GM21528 (cell line): ENCODE results near the gene PGAP6.
"Not testable (repeated sequence)": the region's sequence is repeated elsewhere in the genome, so short reads cannot be mapped to it uniquely, and the experiment has no call there.

Source experiments
- ATAC-seq: cut with Tn5 transposase; IDR thresholded peaks from one replicate; pipeline ENCODE4 v1.9.1; 2021; ENCODE audit warnings: mild to moderate bottlenecking, moderate library complexity; ENCODE audit not compliant: unreplicated experiment, low FRiP score

PGAP6 gene, protein sequence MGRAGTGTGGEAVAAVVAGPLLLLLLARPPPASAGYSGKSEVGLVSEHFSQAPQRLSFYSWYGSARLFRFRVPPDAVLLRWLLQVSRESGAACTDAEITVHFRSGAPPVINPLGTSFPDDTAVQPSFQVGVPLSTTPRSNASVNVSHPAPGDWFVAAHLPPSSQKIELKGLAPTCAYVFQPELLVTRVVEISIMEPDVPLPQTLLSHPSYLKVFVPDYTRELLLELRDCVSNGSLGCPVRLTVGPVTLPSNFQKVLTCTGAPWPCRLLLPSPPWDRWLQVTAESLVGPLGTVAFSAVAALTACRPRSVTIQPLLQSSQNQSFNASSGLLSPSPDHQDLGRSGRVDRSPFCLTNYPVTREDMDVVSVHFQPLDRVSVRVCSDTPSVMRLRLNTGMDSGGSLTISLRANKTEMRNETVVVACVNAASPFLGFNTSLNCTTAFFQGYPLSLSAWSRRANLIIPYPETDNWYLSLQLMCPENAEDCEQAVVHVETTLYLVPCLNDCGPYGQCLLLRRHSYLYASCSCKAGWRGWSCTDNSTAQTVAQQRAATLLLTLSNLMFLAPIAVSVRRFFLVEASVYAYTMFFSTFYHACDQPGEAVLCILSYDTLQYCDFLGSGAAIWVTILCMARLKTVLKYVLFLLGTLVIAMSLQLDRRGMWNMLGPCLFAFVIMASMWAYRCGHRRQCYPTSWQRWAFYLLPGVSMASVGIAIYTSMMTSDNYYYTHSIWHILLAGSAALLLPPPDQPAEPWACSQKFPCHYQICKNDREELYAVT

DNA sequence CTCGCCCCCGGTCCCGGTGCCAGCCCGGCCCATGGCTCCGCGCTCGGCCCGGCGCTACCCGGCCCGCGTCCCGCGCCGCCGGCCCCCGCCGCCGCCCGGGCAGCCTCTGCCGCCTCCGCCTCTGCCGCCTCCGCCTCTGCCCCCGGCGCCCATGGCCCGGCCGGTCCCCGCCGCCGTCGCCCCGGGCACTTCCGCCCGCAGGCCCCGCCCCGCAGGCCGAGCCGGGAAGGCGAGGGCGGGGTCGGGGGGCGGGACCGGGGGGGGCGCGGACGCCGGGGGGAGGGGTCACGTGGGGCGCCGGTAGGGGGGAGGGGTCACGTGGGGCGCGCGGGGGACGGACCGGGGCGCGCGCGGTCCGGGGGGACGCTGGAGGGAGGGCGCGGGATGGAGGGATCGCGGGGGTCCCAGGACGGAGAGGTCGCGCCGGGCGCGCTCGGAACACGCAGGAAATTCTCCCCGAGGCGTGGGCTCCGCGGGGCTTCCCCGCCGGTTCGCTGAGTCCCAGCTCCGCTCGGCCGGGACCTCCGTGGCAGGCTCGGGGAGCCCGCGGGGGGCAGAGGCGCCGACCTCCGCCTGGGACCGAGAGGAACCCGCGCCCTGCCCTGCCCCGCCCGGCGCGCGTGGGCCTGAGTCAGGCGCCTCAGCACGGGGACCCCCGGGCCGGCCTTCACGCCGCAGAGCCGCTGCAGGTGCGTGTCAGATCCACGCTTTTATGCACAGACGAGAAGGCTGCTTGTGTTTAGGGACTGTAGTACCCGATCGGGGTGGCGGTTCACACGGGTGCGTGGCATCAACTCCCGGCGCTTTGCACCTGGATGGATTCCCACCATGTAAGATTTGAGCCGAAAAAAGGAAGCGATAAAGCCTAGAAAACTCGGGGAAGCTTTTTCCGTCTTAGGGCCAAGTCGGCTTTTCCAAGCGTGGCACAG is at the start of gene PGAP6:
Gene PGAP6 (minus strand): TSS at position 190 of the 929 bp plus-strand sequence. CDS start 157 bp downstream, at position 33.
- ATAC-seq, result peak; percentile 50

DNA sequence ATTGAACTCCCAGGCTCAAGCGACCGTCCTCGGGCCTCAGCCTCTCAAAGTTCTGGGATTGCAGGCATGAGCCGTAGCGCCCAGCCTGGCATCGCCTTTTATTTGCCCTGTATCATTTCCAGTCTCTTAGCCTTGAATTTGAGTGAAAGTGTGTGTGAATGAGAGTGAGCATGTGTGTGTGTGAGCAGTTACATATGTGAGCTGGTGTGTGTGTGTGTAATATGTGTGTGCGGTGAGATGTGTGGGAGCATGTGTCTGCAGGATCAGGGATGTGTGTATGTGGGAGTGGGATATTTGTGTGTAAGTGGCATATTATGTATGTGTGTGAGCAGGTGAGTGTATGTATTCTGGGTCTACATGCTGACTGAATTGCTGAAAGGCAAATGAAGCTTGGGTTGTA is 49.1 kb upstream of the PGAP6 start:
- ATAC-seq, result no peak

- ATAC-seq, result no peak
Observed at GRCh38 chr16:427250-427649, 45.5 kb upstream of the PGAP6 start.

DNA sequence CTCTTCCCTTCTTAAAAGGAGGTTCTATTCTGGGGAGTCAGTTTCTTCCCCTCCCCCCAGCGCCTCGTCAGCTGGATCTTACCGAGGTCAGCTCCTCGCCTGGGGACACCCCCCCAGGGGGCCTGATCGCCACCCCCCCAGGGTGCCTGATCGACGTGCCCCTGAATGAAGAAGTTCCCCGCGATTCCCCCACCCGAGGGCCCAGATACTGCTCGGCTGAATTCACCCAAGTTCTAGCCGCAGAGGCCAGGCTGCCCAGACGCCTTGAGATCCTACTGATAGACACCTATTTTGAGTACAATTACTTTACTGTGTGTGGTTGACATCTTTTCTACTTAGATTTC is 45.1 kb upstream of the PGAP6 start:
- no peak for ATAC-seq

DNA sequence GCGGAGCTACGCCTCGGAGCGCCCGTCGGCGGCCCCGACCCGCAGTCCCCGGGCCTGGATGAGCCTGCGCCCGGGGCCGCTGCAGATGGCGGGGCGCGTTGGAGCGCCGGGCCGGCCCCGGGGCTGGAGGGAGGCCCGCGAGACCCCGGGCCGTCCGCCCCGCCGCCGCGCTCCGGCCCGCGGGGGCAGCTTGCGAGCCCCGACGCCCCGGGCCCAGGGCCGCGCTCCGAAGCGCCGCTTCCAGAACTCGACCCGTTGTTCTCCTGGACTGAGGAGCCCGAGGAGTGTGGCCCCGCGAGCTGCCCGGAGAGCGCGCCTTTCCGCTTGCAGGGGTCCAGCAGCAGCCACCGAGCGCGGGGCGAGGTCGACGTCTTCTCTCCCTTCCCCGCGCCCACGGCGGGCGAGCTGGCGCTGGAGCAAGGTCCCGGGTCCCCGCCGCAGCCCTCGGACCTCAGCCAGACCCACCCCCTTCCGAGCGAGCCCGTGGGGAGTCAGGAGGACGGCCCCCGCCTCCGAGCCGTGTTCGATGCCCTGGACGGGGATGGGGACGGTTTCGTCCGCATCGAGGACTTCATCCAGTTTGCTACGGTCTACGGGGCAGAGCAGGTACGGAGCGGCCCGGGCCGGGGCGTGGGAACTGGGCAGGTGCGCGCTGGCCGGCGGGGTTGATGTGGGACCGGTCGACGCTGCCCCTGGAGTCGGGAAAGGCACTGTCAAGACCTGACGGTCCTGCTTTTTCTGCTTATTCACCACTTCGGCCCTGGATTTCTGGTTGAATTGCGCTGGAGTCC is 44.5 kb upstream of the PGAP6 start:
- peak; percentile 9 for ATAC-seq

GRCh38 chr16:425740-426114 is 43.9 kb upstream of the PGAP6 start:
- ATAC-seq, result peak; percentile 45

GRCh38 chr16:425082-425718 is 43.4 kb upstream of the PGAP6 start, which contains the start of gene RAB11FIP3:
Gene RAB11FIP3, plus strand, starts transcription at chr16:425649. Its CDS starts 358 bp downstream, at chr16:426007.
- peak; percentile 86 for ATAC-seq

DNA sequence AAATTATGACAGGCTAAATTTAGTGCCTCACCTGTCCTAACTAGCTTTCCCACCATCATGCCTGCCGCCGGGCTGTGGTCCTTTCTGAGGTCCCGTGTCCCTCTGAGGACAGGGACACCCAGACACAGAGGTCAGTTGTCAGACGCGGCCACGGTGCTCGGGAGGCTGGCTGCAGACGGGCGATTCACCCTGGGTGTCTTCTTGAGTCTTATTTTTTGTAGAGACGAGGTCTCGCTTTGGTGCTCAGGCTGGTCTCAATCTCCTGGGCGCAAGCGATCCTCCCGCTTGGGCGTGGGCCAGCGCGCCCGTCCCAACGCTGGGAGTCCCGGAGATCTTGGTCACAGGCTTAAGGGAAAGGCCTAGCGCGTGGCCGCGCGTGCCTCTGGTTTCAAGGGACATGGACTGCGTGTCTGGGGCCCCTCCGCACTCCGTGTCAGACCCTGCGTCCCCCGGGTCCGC is 42.9 kb upstream of the PGAP6 start:
- ATAC-seq, result no peak

- no peak for ATAC-seq
Observed at GRCh38 chr16:424033-424622, 42.4 kb upstream of the PGAP6 start.

GRCh38 chr16:422179-422578 is 40.4 kb upstream of the PGAP6 start:
- not testable (repeated sequence) for ATAC-seq

GRCh38 chr16:415170-415498 is 33.4 kb upstream of the PGAP6 start:
- ATAC-seq, result not testable (repeated sequence)

DNA sequence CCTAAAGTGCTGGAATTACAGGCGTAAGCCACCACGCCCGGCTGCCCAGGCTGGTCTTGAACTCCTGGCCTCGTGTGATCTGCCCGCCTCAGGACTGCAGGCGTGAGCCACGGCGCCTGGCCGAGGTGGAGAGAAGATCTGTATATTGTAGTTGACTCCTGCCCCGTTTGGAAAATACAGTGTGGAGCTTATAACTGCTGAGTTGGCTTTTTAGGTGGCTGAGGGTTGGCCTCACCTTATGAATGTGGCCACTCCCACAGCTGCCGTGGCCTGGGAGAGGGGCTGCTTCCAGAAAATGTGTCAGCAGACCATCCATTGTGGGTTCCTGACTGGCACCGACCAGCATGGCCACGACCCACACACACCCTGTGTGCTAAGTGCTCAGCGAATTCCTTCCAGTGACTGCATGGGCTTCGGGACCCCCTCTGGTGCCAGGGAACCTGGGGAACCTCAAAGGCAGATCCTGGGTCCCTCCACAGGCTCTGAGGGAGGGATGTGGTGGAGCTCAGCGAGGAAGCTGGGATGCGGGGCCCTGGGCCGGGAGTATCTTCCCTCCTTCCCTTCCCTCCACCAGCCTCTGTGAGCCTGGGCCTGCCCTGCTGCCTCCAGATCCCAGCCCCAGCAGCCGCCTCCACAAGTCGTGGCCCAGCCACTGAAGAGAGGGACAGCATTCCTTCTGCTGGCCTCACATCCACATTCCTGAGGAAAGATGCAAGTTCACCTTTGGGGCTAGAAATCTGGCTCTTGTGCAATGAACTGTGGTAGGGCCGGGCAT is 32.8 kb upstream of the PGAP6 start:
- ATAC-seq, result no peak

- no peak for ATAC-seq
Observed at GRCh38 chr16:411576-412265, 29.9 kb upstream of the PGAP6 start.

GRCh38 chr16:410516-411178 is 28.9 kb upstream of the PGAP6 start:
- ATAC-seq, result no peak

GRCh38 chr16:407253-407652 is 25.5 kb upstream of the PGAP6 start:
- ATAC-seq, result no peak

DNA sequence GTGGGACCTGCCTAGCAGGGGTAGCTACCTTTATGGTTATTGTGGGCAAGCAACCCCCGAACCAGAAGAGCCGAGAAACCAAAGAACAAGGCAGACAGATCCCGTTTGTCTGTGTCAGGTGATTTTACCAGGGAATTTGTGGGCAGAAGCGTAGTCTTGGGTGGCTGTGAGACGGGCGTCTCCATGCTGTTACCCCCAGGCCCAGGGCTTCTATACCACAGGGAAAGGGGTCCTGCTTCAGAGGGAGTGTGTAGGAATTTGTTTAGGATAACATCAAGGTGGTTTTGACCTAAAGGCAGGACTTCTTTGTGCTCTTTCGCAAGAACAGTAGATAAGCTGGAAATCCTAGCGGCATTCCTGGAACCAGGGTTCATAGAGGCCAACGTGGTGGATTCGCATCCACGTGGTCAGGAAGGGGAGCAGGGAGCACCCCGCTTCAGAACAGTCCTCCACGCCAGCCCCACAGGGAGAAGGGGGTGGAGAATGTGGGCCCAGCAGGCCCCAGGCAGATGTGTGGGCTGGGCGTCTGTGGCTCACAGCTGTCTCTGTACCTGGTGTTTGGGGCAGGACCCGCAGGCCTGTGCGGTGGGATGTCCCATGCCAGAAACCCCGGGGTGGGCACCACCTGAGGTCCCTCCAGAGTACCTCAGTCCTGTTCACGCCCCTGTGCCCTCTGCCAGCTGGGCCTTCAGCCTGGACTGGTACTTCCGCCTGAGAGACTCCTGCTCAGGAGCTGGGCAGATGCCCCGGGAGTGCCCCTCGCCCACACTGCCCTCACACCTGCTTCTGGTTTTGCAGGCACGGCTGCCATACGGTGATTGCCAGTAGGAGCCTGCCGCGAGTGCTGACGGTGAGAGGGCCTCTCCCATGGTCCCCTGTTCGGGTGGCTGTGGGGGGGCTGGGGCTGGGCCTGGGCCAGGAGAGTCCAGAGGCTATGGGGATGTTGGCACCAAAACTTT is 24.0 kb upstream of the PGAP6 start:
- no peak for ATAC-seq
